ENCODE data around the gene PDGFC.

PDGFC gene

DNA sequence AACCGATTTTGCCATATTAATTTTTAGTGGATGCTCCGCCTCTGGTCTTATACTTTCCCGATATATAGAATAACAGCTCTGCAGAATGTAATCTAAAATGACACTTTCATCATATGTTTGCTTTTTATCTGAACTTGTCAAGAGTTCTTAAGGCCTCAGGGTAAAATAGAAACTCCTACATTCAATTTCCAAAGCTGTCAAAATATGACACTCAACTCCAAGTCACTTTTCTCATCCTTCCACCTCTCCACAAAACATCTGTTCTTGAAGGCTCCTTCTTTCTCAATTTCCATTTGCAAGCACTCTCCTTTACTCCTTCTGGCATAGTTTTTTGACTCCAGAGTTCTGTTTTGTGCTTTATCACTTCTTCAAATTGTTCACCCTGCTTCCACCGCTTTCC lies 242.2 kb downstream of the PDGFC start:
- no peaks in the 10 kb centered on the region for H4K20me1 ChIP-seq (ENCODE audit: insufficient read depth)
- no peaks in the 10 kb centered on the region for H3K27me3 ChIP-seq (ENCODE audit: insufficient read depth, low read depth)
- no peak overlapping the region for H2AFZ ChIP-seq (ENCODE audit: low read depth)
- TF ChIP-seq, protein P1, sequence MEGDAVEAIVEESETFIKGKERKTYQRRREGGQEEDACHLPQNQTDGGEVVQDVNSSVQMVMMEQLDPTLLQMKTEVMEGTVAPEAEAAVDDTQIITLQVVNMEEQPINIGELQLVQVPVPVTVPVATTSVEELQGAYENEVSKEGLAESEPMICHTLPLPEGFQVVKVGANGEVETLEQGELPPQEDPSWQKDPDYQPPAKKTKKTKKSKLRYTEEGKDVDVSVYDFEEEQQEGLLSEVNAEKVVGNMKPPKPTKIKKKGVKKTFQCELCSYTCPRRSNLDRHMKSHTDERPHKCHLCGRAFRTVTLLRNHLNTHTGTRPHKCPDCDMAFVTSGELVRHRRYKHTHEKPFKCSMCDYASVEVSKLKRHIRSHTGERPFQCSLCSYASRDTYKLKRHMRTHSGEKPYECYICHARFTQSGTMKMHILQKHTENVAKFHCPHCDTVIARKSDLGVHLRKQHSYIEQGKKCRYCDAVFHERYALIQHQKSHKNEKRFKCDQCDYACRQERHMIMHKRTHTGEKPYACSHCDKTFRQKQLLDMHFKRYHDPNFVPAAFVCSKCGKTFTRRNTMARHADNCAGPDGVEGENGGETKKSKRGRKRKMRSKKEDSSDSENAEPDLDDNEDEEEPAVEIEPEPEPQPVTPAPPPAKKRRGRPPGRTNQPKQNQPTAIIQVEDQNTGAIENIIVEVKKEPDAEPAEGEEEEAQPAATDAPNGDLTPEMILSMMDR (conservative IDR thresholded peaks at IDR 0.05; ENCODE audit: low read depth, low read length): no peak
- no peaks in the 10 kb centered on the region for H3K4me1 ChIP-seq (ENCODE audit: low read depth, poor library complexity, severe bottlenecking)
- H3K27ac ChIP-seq: no peak overlapping the region
- no peaks in the 10 kb centered on the region for H3K79me2 ChIP-seq (ENCODE audit: insufficient read depth, low read depth)
- H3K9ac ChIP-seq: no peak overlapping the region
- H3K4me2 ChIP-seq: no peak overlapping the region
- no peak overlapping the region for H3K4me3 ChIP-seq (IDR thresholded peaks at IDR 0.05; ENCODE audit: insufficient read depth, low read depth, low read length)
- no peaks in the 10 kb centered on the region for H3K36me3 ChIP-seq (ENCODE audit: insufficient read depth)

DNA sequence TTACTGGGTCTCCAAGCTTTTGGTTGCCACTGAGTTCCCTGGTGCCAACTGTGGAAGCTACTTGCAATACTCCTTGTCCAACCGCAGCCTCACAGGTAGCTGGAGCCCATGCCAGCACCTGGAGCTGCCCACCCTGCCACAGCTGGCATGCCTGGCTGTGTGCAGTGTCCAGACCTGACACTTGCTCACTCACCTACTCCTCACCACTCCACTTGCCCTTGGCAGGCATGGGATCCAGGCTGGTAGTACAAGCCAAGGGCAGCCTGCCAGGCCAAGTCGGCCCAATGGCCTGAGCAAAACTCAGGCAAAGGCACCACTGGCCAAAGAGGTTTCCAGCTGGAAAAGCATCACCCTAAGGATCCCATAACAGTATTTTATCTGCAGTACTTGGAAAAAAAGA lies 246.3 kb downstream of the PDGFC start:
- TF ChIP-seq, protein P1 (conservative IDR thresholded peaks at IDR 0.05; ENCODE audit: low read depth, low read length): no peak
- no peak overlapping the region for H3K4me3 ChIP-seq (IDR thresholded peaks at IDR 0.05; ENCODE audit: insufficient read depth, low read depth, low read length)
- no peaks in the 10 kb centered on the region for H3K4me1 ChIP-seq (ENCODE audit: low read depth, poor library complexity, severe bottlenecking)
- no peak overlapping the region for H2AFZ ChIP-seq (ENCODE audit: low read depth)
- H3K9ac ChIP-seq: no peak overlapping the region
- no peak overlapping the region for H3K4me2 ChIP-seq
- H3K79me2 ChIP-seq (ENCODE audit: insufficient read depth, low read depth): no peaks in the 10 kb centered on the region
- no peaks in the 10 kb centered on the region for H3K36me3 ChIP-seq (ENCODE audit: insufficient read depth)
- H4K20me1 ChIP-seq (ENCODE audit: insufficient read depth): no peaks in the 10 kb centered on the region
- H3K27me3 ChIP-seq (ENCODE audit: insufficient read depth, low read depth): no peaks in the 10 kb centered on the region
- no peak overlapping the region for H3K27ac ChIP-seq

DNA sequence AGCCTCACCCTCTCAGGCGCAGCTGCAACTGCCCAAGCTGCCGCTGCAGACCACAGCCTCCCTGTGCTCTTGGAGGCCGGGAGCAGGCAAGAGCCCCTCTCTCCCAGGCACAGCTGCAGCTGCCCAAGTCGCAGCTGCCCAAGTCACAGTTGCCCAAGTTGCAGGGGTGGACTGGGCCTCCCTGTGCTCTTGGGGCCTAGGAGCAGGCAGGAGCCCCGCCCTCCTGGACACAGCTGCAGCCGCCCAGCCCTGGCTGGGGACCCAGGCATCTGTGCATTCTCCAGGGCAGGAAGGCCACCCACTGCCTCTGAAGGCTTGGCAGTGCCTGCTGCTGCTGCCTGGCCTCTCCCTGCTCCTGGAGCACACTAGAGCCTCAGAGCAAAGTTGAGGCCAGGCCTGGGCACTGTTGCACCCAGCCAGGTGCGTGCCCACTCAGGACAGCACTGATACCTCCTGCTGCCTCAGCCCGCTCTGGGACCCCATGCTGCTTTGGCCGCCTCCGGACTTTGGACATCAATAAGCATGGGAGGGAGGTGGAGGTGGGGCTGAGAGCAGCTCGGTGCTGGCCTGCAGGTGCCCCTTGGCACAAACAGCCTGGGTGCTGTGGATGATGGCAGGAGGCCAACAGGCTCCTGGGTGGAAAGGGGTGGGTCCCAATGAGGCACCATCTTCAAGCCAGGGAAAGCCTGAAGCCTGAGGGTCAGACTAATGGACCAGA lies 247.5 kb downstream of the PDGFC start:
- no peak overlapping the region for H3K4me2 ChIP-seq
- H2AFZ ChIP-seq (ENCODE audit: low read depth): no peak overlapping the region
- H3K4me1 ChIP-seq (ENCODE audit: low read depth, poor library complexity, severe bottlenecking): no peaks in the 10 kb centered on the region
- H4K20me1 ChIP-seq (ENCODE audit: insufficient read depth): no peaks in the 10 kb centered on the region
- no peak overlapping the region for H3K27ac ChIP-seq
- TF ChIP-seq, protein P1 (conservative IDR thresholded peaks at IDR 0.05; ENCODE audit: low read depth, low read length): no peak
- no peaks in the 10 kb centered on the region for H3K27me3 ChIP-seq (ENCODE audit: insufficient read depth, low read depth)
- no peaks in the 10 kb centered on the region for H3K79me2 ChIP-seq (ENCODE audit: insufficient read depth, low read depth)
- H3K9ac ChIP-seq: no peak overlapping the region
- H3K4me3 ChIP-seq (IDR thresholded peaks at IDR 0.05; ENCODE audit: insufficient read depth, low read depth, low read length): no peak overlapping the region
- H3K36me3 ChIP-seq (ENCODE audit: insufficient read depth): no peaks in the 10 kb centered on the region

DNA sequence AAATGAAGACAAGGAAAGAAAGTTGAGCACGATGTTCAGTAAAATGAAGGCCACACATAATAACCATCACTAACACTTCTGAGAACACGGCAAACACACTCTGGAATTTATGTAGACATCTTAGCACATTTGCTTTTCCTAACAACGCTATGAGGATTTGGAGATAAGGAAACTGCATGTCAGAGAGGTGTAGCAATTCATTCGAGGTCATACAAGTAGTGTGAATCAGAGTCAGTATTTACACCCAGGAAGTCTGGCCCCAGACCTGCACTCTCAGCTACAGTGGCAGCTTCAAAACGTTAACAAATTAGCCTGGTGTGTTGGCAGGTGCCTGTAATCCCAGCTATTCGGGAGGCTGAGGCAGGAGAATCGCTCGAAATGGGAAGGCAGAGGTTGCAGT lies 253.4 kb downstream of the PDGFC start:
- H3K4me2 ChIP-seq: no peak overlapping the region
- no peak overlapping the region for H3K4me3 ChIP-seq (IDR thresholded peaks at IDR 0.05; ENCODE audit: insufficient read depth, low read depth, low read length)
- H3K79me2 ChIP-seq (ENCODE audit: insufficient read depth, low read depth): no peaks in the 10 kb centered on the region

More for the DNA sequence above, 253.4 kb downstream of the PDGFC start:
- Histone ChIP-seq H3K4me1 (ENCODE audit: low read depth, poor library complexity, severe bottlenecking) (no peaks in the 10 kb centered on the region), H3K27ac (no peak overlapping the region), H3K36me3 (ENCODE audit: insufficient read depth) (no peaks in the 10 kb centered on the region), H2AFZ (ENCODE audit: low read depth) (no peak overlapping the region), H4K20me1 (ENCODE audit: insufficient read depth) (no peaks in the 10 kb centered on the region), H3K27me3 (ENCODE audit: insufficient read depth, low read depth) (no peaks in the 10 kb centered on the region), H3K9ac (no peak overlapping the region)
- TF ChIP-seq, protein P1 (conservative IDR thresholded peaks at IDR 0.05; ENCODE audit: low read depth, low read length): no peak
